SK-N-SH (cell line): ENCODE measurements around the gene CDKAL1. TPM values are rescaled to one million over a fixed set of nuclear protein-coding genes. Genes with fewer than 3 reads are reported as not detected.

Experiments used
- CTCF ChIA-PET: fragments of 300-600, 350-600 bp; formaldehyde crosslinking; extraction: SDS; loops from one replicate; lab custom pipeline; 2021; lab: Yijun Ruan, JAX
- POLR2A ChIA-PET: fragments of 350-600 bp; sonication (Branson Sonifier 250); formaldehyde crosslinking; extraction: SDS; loops from one replicate; lab custom pipeline; 2020; ENCODE audit warnings: antibody characterized with exemption, inconsistent platforms; lab: Yijun Ruan, JAX
- DNase-seq: peaks from one replicate; pipeline ENCODE4 v3.0.0; 2012
- H2AFZ ChIP-seq: fragments of 200-600 bp; sonication (generic); 2 replicates; pipeline ENCODE4 v1.8.1; 2016; ENCODE audit warnings: antibody characterized with exemption, mild to moderate bottlenecking, low read depth
- H3F3A ChIP-seq: fragments of 200-600 bp; sonication (generic); replicated peaks from 2 replicates; pipeline ENCODE3; 2016; ENCODE audit warnings: antibody characterized with exemption, mild to moderate bottlenecking; ENCODE audit not compliant: insufficient read depth
- H3K27ac ChIP-seq, 2 experiments: fragments of 200-500 bp in 1 of 2; fragments of 200-600 bp in 1 of 2; sonication (Bioruptor generic) in 1 of 2; sonication (generic), shearing (Covaris generic) in 1 of 2; 2 replicates each; pipeline versions ENCODE4 v1.5.1 to v1.6.1; 2014 to 2016; ENCODE audit warnings: low read depth in 2 of 2, inconsistent platforms in 1 of 2, low read length in 1 of 2, mild to moderate bottlenecking in 1 of 2, mixed read lengths in 1 of 2
- H3K27me3 ChIP-seq: fragments of 200-600 bp; sonication (generic), shearing (Covaris generic); 2 replicates; pipeline ENCODE4 v1.6.1; 2016; ENCODE audit warnings: mixed run types; ENCODE audit not compliant: insufficient read depth
- H3K36me3 ChIP-seq, 2 experiments: fragments of 200-500 bp in 1 of 2; fragments of 200-600 bp in 1 of 2; sonication (Bioruptor generic) in 1 of 2; sonication (generic) in 1 of 2; replicated peaks in 1 of 2; 2 replicates each; pipeline versions ENCODE3 to v1.5.1; 2014 to 2016; ENCODE audit warnings: low read length in 1 of 2, mild to moderate bottlenecking in 1 of 2; ENCODE audit not compliant: insufficient read depth in 2 of 2, control insufficient read depth in 1 of 2
- H3K4me1 ChIP-seq, 2 experiments: fragments of 200-500 bp in 1 of 2; fragments of 200-600 bp in 1 of 2; sonication (Bioruptor generic) in 1 of 2; sonication (generic), shearing (Covaris generic) in 1 of 2; 2 replicates each; pipeline versions ENCODE4 v1.5.1 to v1.6.1; 2014 to 2016; ENCODE audit warnings: low read depth in 1 of 2, low read length in 1 of 2, mixed run types in 1 of 2; ENCODE audit not compliant: insufficient read depth in 2 of 2, control insufficient read depth in 1 of 2
- H3K4me2 ChIP-seq: fragments of 200-600 bp; sonication (generic), shearing (Covaris generic); 2 replicates; pipeline ENCODE4 v1.6.1; 2017; ENCODE audit warnings: mixed run types
- H3K4me3 ChIP-seq, 2 experiments: fragments of 200-500 bp in 1 of 2; fragments of 200-600 bp in 1 of 2; sonication (Bioruptor generic) in 1 of 2; sonication (generic), shearing (Covaris generic) in 1 of 2; 2 replicates each; pipeline versions ENCODE4 v1.5.1 to v1.8.1; 2014 to 2016; ENCODE audit warnings: low read depth in 2 of 2, inconsistent platforms in 1 of 2, low read length in 1 of 2, mild to moderate bottlenecking in 1 of 2, mixed read lengths in 1 of 2, moderate library complexity in 1 of 2
- H3K79me2 ChIP-seq: fragments of 200-600 bp; sonication (generic); 2 replicates; pipeline ENCODE4 v1.8.1; 2017; ENCODE audit warnings: mild to moderate bottlenecking; ENCODE audit not compliant: insufficient read depth
- H3K9ac ChIP-seq: fragments of 200-600 bp; sonication (generic); 2 replicates; pipeline ENCODE4 v1.6.1; 2017; ENCODE audit warnings: mixed run types
- H3K9me2 ChIP-seq: fragments of 200-600 bp; sonication (generic); 2 replicates; pipeline ENCODE4 v1.6.1; 2017; ENCODE audit warnings: mixed run types
- H3K9me3 ChIP-seq: fragments of 200-600 bp; sonication (generic); 2 replicates; pipeline ENCODE4 v1.6.1; 2017; ENCODE audit warnings: mixed run types, mild to moderate bottlenecking, moderate library complexity
- H4K20me1 ChIP-seq: fragments of 200-600 bp; sonication (generic); 2 replicates; pipeline ENCODE4 v1.6.1; 2017; ENCODE audit warnings: mild to moderate bottlenecking, mixed run types; ENCODE audit not compliant: insufficient read depth
- CHD2 ChIP-seq: fragments of 150-350 bp; IDR thresholded peaks from 2 replicates; pipeline ENCODE4 v1.6.1; 2018; ENCODE audit warnings: low read length; ENCODE audit not compliant: partially characterized antibody
- CTCF ChIP-seq: fragments of 200-600 bp; sonication (generic); IDR thresholded peaks from 2 replicates; pipeline ENCODE4 v1.6.1; 2017; ENCODE audit warnings: antibody characterized with exemption, mild to moderate bottlenecking, moderate library complexity
- EP300 ChIP-seq, 2 experiments: IDR thresholded peaks; 2 replicates each; pipeline versions ENCODE4 v1.4.0 to v1.6.1; 2012; ENCODE audit warnings: borderline replicate concordance in 1 of 2, low read depth in 1 of 2, low read length in 1 of 2
- FOXJ3 ChIP-seq: sonication (generic); formaldehyde crosslinking; IDR thresholded peaks from 2 replicates; pipeline ENCODE4 v1.5.1; 2020; ENCODE audit warnings: mild to moderate bottlenecking, missing genetic modification reagents
- FOXM1 ChIP-seq: IDR thresholded peaks from 2 replicates; pipeline ENCODE4 v1.4.0; 2012; ENCODE audit warnings: low read depth, mild to moderate bottlenecking
- GABPA ChIP-seq: IDR thresholded peaks from 2 replicates; pipeline ENCODE4 v1.4.0; 2012; ENCODE audit warnings: low read depth, mild to moderate bottlenecking
- MXI1 ChIP-seq: IDR thresholded peaks from 2 replicates; pipeline ENCODE4 v1.6.1; 2012; ENCODE audit warnings: mild to moderate bottlenecking, low read depth, low read length, improper control_type of control experiment
- NRF1 ChIP-seq: IDR thresholded peaks from 2 replicates; pipeline ENCODE4 v1.6.1; 2012; ENCODE audit warnings: low read depth, mild to moderate bottlenecking, low read length
- PBX3 ChIP-seq: IDR thresholded peaks from 2 replicates; pipeline ENCODE4; 2012
- RCOR1 ChIP-seq: fragments of 150-350 bp; IDR thresholded peaks from 2 replicates; pipeline ENCODE4 v1.6.1; 2017; ENCODE audit warnings: antibody characterized with exemption, low read length
- RXRA ChIP-seq: IDR thresholded peaks from 2 replicates; pipeline ENCODE4 v1.4.0; 2012; ENCODE audit warnings: low read depth, mild to moderate bottlenecking, borderline replicate concordance
- SIN3A ChIP-seq: IDR thresholded peaks from 2 replicates; pipeline ENCODE4 v1.6.1; 2012; ENCODE audit warnings: low read depth, mild to moderate bottlenecking, low read length, moderate library complexity, borderline replicate concordance
- SMC3 ChIP-seq: IDR thresholded peaks from 2 replicates; pipeline ENCODE4 v1.6.1; 2012; ENCODE audit warnings: low read depth, low read length, improper control_type of control experiment
- TCF12 ChIP-seq: IDR thresholded peaks from 2 replicates; pipeline ENCODE4 v1.4.0; 2012
- TEAD4 ChIP-seq: IDR thresholded peaks from 2 replicates; pipeline ENCODE4 v1.4.0; 2012; ENCODE audit warnings: mild to moderate bottlenecking, borderline replicate concordance; ENCODE audit not compliant: insufficient read depth
- YY1 ChIP-seq: IDR thresholded peaks from 2 replicates; pipeline ENCODE4 v1.4.0; 2012; ENCODE audit warnings: low read depth, mild to moderate bottlenecking
- ZBTB33 ChIP-seq: IDR thresholded peaks from 2 replicates; pipeline ENCODE4 v1.4.0; 2012; ENCODE audit warnings: low read depth, borderline replicate concordance
- WGBS: methylation state at CpG from one replicate; pipeline ENCODE4 v1.1.6; 2017; ENCODE audit warnings: low lambda C conversion rate; 5-methylcytosine and 5-hydroxymethylcytosine counted together
- polyA plus RNA-seq, 3 experiments: library from polyadenylated mRNA; depleted of rRNA; stranded (reverse); fragments of >200 nt; gene quantifications; 2 replicates each; pipeline ENCODE4 v1.2.3, GENCODE V29; 2012
- TF ChIP-seq, protein P1 (sequence below): fragments of 150-350 bp; IDR thresholded peaks from 2 replicates; pipeline ENCODE4 v1.6.1; 2016; ENCODE audit warnings: mild to moderate bottlenecking, low read depth, low read length
- TF ChIP-seq, protein P2 (sequence below): IDR thresholded peaks from 2 replicates; pipeline ENCODE4 v1.4.0; 2012; ENCODE audit warnings: low read depth, borderline replicate concordance

The CDKAL1 gene
- polyA plus RNA-seq, 1 of the 3 experiments (the other 2 are of a cell fraction): 2.6 TPM

DNA sequence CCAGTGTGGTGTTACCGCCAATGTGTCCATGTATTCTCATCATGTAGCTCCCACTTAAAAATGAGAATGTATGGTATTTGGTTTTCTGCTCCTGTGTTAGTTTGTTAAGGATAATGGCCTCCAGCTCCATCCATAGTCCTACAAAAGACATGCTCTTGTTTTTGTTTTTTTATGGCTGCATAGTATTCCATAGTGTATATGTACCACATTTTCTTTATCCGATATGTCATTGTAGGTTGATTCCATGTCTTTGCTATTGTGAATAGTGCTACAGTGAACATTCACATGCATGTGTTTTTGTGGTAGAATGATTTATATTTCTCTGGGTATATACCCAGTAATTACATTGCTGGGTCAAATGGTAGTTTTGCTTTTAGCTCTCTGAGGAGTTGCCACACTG is 207.2 kb downstream of the CDKAL1 start:
- Histone ChIP-seq H4K20me1 (no peaks in the 10 kb centered on the region), H3K79me2 (no peaks in the 10 kb centered on the region; the same call in 1 of the 2 replicates), H3K27ac (no peak overlapping the region), H3F3A (no peaks in the 10 kb centered on the region), H3K9me3 (no peaks in the 10 kb centered on the region), H3K9ac (no peak overlapping the region), H3K4me3 (no peak overlapping the region), H3K4me2 (no peak overlapping the region), H3K27me3 (no peaks in the 10 kb centered on the region), H3K4me1 (peaks cover 0 to 10% of the 10 kb centered on the region in 2 experiments; a peak in 3 of 4 replicates), H3K9me2 (no peaks in the 10 kb centered on the region), H3K36me3 (peaks cover 0 to 4% of the 10 kb centered on the region in 2 experiments), H2AFZ (no peak overlapping the region)
- no peak for DNase-seq
- CTCF ChIA-PET: no interaction called here
- TF ChIP-seq ZBTB33 (no peak), CHD2 (no peak), RXRA (no peak), RCOR1 (no peak), GABPA (no peak), CTCF (no peak), YY1 (no peak), EP300 (IDR thresholded peaks at IDR 0.05; ENCODE audit: borderline replicate concordance in 1 of 2, low read depth in 1 of 2, low read length in 1 of 2) (no peak), TEAD4 (no peak), MXI1 (no peak), SIN3A (no peak), FOXJ3 (CRISPR knock-in tag) (no peak), NRF1 (no peak), PBX3 (no peak), SMC3 (no peak), TCF12 (no peak), FOXM1 (no peak)
- TF ChIP-seq, protein P1, sequence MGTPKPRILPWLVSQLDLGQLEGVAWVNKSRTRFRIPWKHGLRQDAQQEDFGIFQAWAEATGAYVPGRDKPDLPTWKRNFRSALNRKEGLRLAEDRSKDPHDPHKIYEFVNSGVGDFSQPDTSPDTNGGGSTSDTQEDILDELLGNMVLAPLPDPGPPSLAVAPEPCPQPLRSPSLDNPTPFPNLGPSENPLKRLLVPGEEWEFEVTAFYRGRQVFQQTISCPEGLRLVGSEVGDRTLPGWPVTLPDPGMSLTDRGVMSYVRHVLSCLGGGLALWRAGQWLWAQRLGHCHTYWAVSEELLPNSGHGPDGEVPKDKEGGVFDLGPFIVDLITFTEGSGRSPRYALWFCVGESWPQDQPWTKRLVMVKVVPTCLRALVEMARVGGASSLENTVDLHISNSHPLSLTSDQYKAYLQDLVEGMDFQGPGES: no peak
- TF ChIP-seq, protein P2, sequence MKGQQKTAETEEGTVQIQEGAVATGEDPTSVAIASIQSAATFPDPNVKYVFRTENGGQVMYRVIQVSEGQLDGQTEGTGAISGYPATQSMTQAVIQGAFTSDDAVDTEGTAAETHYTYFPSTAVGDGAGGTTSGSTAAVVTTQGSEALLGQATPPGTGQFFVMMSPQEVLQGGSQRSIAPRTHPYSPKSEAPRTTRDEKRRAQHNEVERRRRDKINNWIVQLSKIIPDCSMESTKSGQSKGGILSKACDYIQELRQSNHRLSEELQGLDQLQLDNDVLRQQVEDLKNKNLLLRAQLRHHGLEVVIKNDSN: no peak
- POLR2A ChIA-PET: no interaction called here
- 96% methylated on average over 2 of the region's 2 CpGs for WGBS
